ENCODE measurements around the gene MYPN.

MYPN gene

DNA sequence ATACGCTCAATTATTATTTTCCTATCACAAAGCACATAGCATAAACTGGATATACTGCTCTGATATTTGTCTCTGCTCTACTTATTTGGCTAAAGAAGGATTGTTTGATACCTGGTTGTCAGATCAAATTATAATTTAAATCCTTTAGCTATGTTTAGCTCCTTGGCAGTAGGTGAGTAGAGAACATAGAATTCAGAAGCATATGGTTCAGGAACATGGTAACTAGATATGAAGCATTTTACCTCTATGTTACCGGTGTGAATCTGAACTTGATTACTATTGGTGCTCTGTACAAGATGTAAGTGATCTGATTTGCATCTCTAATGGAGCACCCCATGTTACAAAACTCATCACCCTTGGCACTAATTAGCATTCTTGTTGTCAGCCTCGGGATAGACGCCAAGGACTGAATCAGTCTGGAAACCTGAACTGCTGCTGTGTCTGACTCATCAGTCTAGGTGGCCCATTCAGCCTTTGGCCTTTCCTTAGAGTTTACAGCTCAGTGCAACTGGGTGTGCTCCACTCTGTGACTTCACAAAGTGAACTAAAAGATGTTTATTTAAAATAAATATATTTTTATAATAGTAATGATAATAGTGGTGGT, 12.3 kb upstream of the MYPN start:
- DNase-seq = no peak

GRCh38 chr10:68099736-68100135, 9.6 kb upstream of the MYPN start:
- DNase-seq = no peak

GRCh38 chr10:68101066-68101465, 8.2 kb upstream of the MYPN start:
- no peak for DNase-seq

GRCh38 chr10:68103261-68103878, 5.9 kb upstream of the MYPN start:
- DNase-seq = no peak

DNA sequence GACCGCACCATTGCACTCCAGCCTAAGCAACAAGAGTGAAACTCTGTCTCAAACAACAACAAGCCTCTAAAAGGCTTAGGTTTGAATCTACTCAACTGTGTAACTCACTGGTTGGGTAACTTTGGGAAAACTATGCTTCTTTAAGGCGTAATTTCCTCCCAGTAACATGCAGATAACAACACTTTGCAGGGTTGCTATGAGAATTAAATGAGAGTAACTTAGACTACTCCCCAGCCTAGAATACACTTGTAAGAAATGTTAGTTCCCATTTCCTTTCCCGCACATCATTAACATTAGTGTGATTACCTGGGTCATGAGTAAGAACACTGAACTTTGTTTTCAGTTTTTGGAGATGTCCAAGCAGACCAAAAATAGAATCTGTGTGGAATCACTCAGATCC, 5.4 kb upstream of the MYPN start:
- no peak for DNase-seq

GRCh38 chr10:68105820-68106219, 3.5 kb upstream of the MYPN start:
- DNase-seq = no peak

DNA sequence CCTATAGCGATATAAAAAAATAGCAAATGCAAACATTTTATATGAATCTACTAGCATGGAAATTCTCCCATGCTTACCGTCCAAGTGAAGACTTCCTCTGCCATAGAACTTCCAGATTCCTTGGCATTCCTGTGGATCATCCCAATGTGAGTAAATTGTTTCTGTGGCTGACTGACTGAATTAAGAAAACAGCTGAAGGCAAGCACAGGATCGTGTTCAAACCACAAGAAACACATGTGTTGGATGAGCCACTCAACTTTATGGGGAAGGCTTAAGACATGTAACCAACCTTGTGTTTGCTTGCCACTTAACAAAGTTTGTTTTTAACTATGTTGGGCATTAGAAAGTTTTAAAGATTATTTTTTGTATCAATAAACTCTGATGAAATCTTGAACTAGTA, 2.6 kb upstream of the MYPN start:
- no peak for DNase-seq

GRCh38 chr10:68107651-68108050, 1.6 kb upstream of the MYPN start:
- DNase-seq = no peak

DNA sequence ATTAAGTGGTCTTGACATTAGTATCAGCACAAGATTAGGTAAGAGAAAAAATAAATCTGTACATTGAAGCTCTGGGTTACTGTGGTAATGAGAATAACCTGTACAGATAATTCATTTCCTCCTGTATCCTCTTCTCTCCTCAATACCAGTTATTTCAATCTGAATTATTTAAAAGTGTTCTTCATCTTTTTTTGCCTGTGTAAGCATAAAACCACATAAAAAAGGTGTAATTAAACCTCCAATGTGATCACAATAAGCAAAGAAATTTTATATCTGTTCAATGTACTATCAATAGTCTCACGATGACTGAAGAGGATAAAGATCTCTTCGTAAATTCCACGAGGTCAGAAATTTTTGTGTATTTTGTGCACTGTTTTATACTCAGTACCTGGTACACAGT, 1.2 kb upstream of the MYPN start:
- no peak for DNase-seq

DNA sequence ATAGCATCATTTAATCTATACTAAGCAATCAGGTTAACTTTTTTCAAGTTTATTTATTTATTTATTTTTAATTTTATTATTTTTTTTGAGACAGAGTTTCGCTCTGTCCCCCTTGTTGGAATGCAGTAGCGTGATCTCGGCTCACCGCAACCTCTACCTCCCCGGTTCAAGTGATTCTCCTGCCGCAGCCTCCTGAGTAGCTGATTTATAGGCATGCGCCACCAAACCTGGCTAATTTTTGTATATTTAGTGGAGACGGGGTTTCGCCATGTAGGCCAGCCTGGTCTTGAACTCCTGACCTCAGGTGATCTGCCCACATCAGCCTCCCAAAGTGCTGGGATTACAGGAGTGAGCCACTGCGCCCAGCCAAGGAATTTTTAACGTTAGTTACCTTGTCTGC, 635 bp upstream of the MYPN start:
- DNase-seq = no peak

GRCh38 chr10:68110027-68110426, 739 bp downstream of the MYPN start:
- no peak for DNase-seq

GRCh38 chr10:68111584-68111983, 2.3 kb downstream of the MYPN start:
- DNase-seq = no peak

DNA sequence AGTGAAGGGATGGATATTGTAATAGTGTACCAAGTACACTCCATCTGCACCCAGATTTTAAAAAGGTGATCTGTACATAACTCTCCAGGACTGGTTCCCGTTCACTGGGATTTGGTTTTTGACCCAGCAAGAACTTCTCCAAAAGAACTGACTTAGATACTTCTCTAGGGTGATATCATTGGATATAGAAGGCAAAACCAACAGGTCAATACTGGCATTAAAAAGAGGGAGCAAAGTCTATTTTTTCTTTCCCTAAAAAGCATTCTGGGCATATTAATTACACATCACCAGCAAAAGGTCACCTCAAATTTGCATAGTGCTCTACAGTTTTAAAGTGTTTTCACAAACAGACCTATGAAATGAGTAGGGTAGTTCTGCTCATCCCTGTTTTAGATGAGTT, 3.5 kb downstream of the MYPN start:
- DNase-seq = no peak

- no peak for DNase-seq
These were observed 9.4 kb downstream of the MYPN start for GRCh38 chr10:68118657-68119056.

- no peak for DNase-seq
These were observed 11.9 kb downstream of the MYPN start for GRCh38 chr10:68121020-68121743.

DNA sequence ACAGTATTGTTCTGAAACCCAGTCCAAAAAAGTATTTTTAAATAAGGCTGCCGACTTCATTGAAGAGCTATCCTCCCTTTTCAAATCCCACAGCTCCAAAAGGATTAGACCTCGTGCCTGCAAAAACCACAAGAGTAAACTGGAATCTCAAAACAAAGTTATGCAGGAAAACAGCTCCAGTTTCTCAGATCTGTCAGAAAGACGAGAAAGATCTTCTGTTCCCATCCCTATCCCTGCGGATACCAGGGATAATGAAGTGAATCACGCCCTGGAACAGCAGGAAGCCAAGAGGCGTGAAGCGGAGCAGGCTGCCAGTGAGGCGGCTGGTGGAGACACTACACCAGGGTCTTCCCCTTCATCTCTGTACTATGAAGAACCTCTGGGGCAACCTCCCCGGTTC, 12.6 kb downstream of the MYPN start:
- no peak for DNase-seq

DNA sequence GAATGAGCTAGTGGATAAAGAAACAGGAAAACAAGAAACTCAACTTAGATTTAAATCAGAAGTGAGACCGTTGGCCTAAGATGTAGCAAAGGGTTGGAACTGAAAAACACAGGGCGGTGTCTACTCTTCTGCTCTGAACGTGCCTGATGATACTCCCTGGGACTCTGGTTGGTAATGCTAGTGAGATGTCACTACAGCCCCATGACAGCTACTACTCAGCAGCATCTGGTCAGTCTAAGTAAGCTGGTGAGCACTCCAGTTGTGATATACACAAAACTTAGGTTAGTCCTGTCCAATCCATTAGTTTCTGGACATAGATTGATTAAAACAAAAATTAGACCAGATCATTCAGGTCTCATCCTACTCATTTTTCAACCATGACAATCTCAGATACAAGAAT, 15.4 kb downstream of the MYPN start:
- no peak for DNase-seq

DNA sequence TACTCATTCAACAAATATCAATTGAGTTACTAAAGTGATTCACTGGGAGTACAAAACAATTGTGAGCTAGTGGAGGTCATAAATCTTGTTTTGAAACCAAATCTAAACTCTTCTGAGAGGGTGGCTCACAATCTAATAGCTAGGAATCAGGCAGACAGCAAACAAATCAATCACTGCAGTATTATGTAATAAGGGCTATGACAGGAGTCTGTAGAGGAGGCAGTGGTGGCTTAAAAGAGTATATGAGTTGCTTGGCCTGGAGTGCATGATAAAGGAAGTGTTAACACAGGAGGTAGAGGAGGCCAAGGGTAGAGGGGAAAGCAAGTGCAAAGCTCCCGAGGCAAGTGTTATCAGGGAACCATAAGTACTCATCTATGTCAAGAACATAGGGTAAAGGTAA, 16.5 kb downstream of the MYPN start:
- DNase-seq = no peak

- no peak for DNase-seq
These were observed 18.7 kb downstream of the MYPN start for GRCh38 chr10:68128015-68128414.

- DNase-seq = no peak
These were observed 23.1 kb downstream of the MYPN start for GRCh38 chr10:68132391-68132790.

GRCh38 chr10:68133523-68133922, 24.2 kb downstream of the MYPN start:
- DNase-seq = no peak

DNA sequence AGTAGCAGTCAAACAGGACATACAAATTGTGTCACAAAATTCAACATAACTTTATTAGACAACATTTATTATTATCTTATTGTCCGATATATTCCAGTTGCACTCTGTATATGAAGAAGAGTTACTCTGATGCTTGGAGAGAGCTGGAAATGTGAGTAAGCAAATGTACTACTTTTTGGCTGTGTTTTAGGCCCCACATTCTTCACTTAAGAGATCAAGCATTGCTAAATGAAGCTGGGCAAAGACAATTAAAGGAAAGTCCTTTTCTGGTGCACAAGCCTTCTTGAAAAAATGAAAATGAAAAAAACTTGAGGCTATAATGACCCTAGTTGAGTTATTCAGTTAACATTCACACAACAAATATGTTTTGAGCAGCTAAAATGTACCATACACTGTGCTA, 26.1 kb downstream of the MYPN start:
- DNase-seq = no peak

DNA sequence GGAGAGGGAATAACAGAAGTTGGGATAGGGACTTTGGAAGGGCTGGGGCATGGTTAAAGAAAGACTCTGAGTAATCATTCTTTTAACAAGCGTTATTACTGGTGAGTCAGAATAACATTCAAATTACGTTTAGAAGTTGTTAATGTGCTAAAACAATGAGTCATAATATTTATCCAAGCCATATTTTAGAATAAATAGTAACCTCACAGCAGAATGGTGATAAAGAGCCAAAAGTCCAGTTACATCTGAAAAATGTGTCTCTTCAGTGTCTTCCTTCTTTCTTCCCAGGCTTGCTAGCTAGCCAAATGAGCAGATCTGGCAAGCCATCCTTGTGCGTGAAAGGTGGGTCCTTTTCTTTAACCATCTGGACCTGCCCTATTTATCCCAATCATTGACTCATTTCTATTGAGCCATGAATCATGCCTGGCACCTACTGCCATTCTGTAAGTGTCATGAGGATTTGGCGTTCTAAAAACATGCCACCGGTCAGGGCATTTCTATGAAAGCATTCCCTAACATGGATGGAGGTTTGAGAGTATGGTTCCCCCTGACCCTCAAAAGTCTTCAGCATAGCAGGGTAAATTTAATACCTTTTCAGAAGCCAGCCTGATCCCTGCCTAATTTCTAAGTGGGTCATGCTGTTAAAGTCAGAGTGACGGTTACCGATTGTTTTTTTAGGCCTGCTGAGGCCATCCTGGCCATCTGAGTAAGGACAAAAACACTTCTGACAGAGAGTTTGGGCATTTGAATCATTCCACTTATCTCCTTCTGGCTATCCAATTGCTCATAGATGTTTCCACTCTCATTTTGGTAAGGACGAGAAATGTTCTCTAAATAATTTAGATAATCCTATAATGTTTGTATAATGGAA, 26.9 kb downstream of the MYPN start:
- no peak for DNase-seq

GRCh38 chr10:68137171-68137570, 27.9 kb downstream of the MYPN start:
- no peak for DNase-seq

Data from CD4-positive, alpha-beta T cell treated with Interferon gamma for 1 hour (primary cell).